GM12878 (cell line): ENCODE data around the gene DNAAF5.

Experiments
- BCLAF1 ChIP-seq: fragments of 450-650 bp; IDR thresholded peaks from 2 replicates; pipeline ENCODE4 v1.6.1; 2017; ENCODE audit warnings: antibody characterized with exemption, mild to moderate bottlenecking, moderate library complexity
- BRCA1 ChIP-seq: IDR thresholded peaks from 2 replicates; pipeline ENCODE4 v1.6.1; 2011; ENCODE audit warnings: low read depth, low read length, improper control_type of control experiment
- CEBPB ChIP-seq, 2 experiments: fragments of 150-350 bp in 1 of 2; IDR thresholded peaks; 2 replicates each; pipeline ENCODE4 v1.6.1; 2012 to 2014; ENCODE audit warnings: low read depth in 2 of 2, low read length in 2 of 2, borderline replicate concordance in 1 of 2, inconsistent platforms in 1 of 2
- CHD1 ChIP-seq: IDR thresholded peaks from 2 replicates; pipeline ENCODE4 v1.6.1; 2012; ENCODE audit warnings: low read depth, low read length, improper control_type of control experiment
- CHD4 ChIP-seq: fragments of 200-600 bp; sonication (generic); IDR thresholded peaks from 2 replicates; pipeline ENCODE4 v1.6.1; 2016; ENCODE audit warnings: mild to moderate bottlenecking
- CTCF ChIP-seq, 3 experiments: IDR thresholded peaks in 2 of 3; conservative IDR thresholded peaks in 1 of 3; 2 replicates each; pipeline ENCODE4 v1.5.1; 2011; ENCODE audit warnings: low read depth in 3 of 3, low read length in 3 of 3, mild to moderate bottlenecking in 3 of 3, control low read depth in 2 of 3, moderate library complexity in 2 of 3, inconsistent platforms in 1 of 3, mixed read lengths in 1 of 3; ENCODE audit not compliant: control insufficient read depth in 2 of 3, insufficient read depth in 1 of 3; ENCODE audit errors: extremely low read depth in 1 of 3
- NR2C2 ChIP-seq: IDR thresholded peaks from 2 replicates; pipeline ENCODE4 v1.6.1; 2011; ENCODE audit warnings: borderline replicate concordance, low read depth; ENCODE audit not compliant: control insufficient read depth, insufficient read length
- PML ChIP-seq: IDR thresholded peaks from 2 replicates; pipeline ENCODE4 v1.6.1; 2012; ENCODE audit warnings: low read length, inconsistent platforms
- POLR2A ChIP-seq: IDR thresholded peaks from 2 replicates; pipeline ENCODE4 v1.6.1; 2011; ENCODE audit warnings: low read depth, mild to moderate bottlenecking, low read length
- SKIL ChIP-seq: fragments of 450-650 bp; IDR thresholded peaks from 2 replicates; pipeline ENCODE4 v1.6.1; 2017; ENCODE audit warnings: mild to moderate bottlenecking, low read depth, inconsistent platforms; ENCODE audit not compliant: poor library complexity, severe bottlenecking
- SREBF2 ChIP-seq: IDR thresholded peaks from 2 replicates; pipeline ENCODE4 v1.6.1; 2012; ENCODE audit warnings: mild to moderate bottlenecking, low read length

- no peak for TF ChIP-seq BCLAF1
- TF ChIP-seq CHD1, result no peak
- TF ChIP-seq POLR2A, result no peak
- TF ChIP-seq CEBPB (IDR thresholded peaks at IDR 0.05; ENCODE audit: borderline replicate concordance in 1 of 2, low read depth in 2 of 2, low read length in 2 of 2), result no peak
- TF ChIP-seq BRCA1, result no peak
- TF ChIP-seq CTCF (IDR thresholded peaks at IDR 0.05 in 2 of 3, conservative IDR thresholded peaks at IDR 0.05 in 1 of 3; ENCODE audit: control insufficient read depth in 2 of 3, extremely low read depth in 1 of 3, insufficient read depth in 1 of 3, low read depth in 3 of 3, low read length in 3 of 3), result no peak
- no peak for TF ChIP-seq SREBF2
- no peak for TF ChIP-seq CHD4
- TF ChIP-seq NR2C2, result no peak
- no peak for TF ChIP-seq PML
- no peak for TF ChIP-seq SKIL
Measured at GRCh38 chr7:696426-696811, 30.1 kb upstream of the DNAAF5 start.
